ENCODE data around the gene PLAAT2.
"Not testable (repeated sequence)": the region's sequence is repeated elsewhere in the genome, so short reads cannot be mapped to it uniquely, and the experiment has no call there.

PLAAT2 gene

DNA sequence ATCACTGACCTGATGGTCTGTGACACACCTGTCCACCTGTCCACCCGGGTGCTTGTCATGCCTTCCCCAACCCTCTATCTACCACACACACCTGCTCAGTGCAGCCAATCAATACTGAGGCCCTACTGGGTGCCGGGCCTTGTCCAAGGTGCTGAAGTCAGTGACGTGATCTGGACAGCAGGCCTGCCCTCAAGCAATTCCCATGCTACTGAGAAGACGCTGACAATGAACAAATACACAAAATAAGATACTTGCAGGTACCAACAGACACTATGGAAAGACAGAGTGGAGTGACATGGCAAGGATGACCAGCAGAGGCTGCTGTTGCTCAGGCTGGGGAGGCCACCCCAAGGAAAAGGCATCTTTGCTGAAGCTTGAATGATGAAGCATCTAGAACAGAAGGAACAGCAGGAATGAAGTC lies 29.8 kb upstream of the PLAAT2 start:
- DNase-seq (ENCODE audit: low read depth): peak; percentile 52
- H3K4me3 ChIP-seq (ENCODE audit: low read depth, low read length): no peak overlapping the region
- TF ChIP-seq, protein P1, sequence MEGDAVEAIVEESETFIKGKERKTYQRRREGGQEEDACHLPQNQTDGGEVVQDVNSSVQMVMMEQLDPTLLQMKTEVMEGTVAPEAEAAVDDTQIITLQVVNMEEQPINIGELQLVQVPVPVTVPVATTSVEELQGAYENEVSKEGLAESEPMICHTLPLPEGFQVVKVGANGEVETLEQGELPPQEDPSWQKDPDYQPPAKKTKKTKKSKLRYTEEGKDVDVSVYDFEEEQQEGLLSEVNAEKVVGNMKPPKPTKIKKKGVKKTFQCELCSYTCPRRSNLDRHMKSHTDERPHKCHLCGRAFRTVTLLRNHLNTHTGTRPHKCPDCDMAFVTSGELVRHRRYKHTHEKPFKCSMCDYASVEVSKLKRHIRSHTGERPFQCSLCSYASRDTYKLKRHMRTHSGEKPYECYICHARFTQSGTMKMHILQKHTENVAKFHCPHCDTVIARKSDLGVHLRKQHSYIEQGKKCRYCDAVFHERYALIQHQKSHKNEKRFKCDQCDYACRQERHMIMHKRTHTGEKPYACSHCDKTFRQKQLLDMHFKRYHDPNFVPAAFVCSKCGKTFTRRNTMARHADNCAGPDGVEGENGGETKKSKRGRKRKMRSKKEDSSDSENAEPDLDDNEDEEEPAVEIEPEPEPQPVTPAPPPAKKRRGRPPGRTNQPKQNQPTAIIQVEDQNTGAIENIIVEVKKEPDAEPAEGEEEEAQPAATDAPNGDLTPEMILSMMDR (IDR thresholded peaks at IDR 0.05; ENCODE audit: insufficient read depth, low read depth, low read length, missing control alignments): peak; percentile 73

DNA sequence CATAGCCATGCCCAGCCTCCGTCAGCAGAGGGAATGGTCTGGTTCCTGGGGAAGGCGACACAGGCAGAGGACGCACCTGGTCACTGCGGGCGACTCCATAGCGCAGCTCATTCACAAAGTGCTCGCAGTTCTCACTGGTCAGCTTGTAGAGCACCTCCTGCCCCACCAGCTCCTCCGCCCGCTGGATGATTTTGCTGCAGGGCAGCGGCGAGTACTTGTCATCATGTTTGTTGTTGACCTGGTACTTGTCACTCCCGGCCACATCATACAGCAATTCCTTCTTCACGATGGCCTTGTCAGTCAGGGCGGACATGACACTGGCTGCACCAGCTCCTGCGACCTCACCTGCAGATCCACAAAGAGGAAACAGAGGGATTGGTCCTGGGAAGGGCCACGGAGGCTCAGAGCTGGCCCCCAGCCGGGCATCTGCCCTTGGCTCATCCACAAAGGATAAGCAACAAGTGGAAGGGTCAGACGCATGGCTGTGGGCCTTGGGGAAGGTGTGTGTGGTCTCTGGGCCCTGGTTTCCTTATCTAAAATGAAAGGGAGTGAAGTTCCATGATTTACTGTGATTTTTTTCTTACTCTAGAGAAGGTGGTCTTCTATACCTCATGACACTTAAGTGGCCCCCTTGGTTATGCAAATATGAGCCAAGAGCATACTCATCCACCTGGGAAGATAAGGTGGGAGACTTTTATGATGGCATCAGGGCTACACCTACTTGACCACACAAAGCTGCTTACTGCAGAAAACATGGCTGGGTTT lies 27.0 kb upstream of the PLAAT2 start:
- DNase-seq (ENCODE audit: low read depth): no peak
- H3K4me3 ChIP-seq (ENCODE audit: low read depth, low read length): no peak overlapping the region
- TF ChIP-seq, protein P1 (IDR thresholded peaks at IDR 0.05; ENCODE audit: insufficient read depth, low read depth, low read length, missing control alignments): no peak

DNA sequence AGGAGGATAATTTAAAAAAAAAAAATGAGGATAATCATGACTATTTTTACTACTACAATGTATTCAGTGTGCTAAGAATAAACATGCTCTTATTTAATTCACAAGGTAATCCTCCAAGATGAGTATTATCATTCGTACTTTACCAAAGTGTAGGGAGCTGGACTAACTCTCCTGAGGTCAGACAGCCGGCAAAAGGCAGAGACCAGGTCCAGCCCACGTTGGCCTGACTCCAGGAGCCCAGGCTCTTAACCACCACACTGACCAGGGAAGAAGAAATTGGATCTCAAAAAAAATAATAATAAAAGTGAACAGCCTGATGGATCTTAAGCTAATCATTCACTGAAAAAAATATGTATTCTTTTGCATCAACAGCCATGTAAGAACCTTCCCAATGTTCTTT lies 25.8 kb upstream of the PLAAT2 start:
- TF ChIP-seq, protein P1 (IDR thresholded peaks at IDR 0.05; ENCODE audit: insufficient read depth, low read depth, low read length, missing control alignments): no peak
- DNase-seq (ENCODE audit: low read depth): no peak
- no peak overlapping the region for H3K4me3 ChIP-seq (ENCODE audit: low read depth, low read length)

DNA sequence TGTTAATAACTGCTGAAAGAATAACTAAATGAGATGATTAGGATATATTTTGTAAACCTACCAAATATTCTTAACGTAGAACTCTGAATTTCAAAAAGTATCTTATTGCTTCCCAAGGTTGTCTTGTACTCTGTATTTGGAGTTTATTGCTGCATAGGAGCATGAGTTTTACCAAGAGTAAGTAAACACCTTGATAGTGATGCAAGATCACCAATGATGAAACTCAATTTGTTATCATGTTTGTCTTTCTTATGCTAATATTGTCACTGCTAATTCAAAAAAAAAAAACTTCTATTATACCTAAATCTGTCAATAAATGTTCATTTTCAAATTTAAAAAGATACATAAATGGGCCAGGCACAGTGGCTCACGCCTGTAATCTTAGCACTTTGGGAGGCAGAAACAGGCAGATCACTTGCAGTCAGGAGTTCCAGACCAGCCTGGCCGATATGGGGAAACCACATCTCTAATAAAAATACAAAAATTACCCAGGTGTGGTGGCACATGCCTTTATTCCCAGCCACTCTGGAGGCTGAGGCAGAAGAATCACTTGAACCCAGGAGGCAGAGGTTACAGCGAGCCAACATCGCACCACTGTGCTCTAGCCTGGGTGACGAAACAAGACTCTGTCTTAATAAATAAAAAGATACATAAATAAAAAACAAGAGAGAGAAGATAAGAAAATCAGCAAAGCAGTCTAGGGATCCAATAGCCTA lies 23.4 kb upstream of the PLAAT2 start:
- no peak overlapping the region for H3K4me3 ChIP-seq (ENCODE audit: low read depth, low read length)
- TF ChIP-seq, protein P1 (IDR thresholded peaks at IDR 0.05; ENCODE audit: insufficient read depth, low read depth, low read length, missing control alignments): no peak
- DNase-seq (ENCODE audit: low read depth): no peak

DNA sequence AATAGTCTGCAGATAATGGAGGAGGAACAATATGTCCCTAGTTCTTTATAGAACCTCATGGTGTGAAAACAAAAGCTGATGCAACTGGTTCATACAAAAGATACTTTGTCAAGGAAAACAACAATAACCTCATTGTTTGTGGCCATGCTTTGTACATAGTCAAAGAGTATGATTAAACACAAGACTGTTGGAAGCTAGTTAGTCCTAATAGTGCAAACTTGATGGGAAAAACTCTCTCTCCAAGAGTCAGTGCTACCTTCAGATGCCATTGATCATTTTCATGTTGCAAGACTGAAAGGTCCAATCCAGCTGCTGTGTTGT lies 20.1 kb upstream of the PLAAT2 start:
- no peak for DNase-seq (ENCODE audit: low read depth)
- TF ChIP-seq, protein P1 (IDR thresholded peaks at IDR 0.05; ENCODE audit: insufficient read depth, low read depth, low read length, missing control alignments): no peak
- H3K4me3 ChIP-seq (ENCODE audit: low read depth, low read length): no peak overlapping the region

DNA sequence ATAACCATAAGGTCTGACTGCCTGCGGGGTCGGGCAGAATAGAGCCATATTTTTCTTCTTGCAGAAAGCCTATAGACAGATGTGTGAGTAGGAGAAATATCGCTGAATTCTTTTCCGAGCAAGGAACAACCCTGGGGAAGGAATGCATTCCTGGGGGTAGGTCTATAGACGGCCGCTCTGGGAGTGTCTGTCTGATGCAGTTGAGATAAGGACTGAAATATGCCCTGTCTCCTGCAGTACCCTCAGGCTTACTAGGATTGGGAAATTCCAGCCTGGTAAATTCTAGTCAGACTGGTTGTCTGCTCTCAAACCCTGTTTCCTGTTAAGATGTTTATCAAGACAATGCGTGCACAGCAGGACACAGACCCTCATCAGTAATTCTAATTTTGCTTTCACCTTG lies 18.0 kb upstream of the PLAAT2 start:
- H3K4me3 ChIP-seq (ENCODE audit: low read depth, low read length); DNase-seq (ENCODE audit: low read depth): not testable (repeated sequence)

DNA sequence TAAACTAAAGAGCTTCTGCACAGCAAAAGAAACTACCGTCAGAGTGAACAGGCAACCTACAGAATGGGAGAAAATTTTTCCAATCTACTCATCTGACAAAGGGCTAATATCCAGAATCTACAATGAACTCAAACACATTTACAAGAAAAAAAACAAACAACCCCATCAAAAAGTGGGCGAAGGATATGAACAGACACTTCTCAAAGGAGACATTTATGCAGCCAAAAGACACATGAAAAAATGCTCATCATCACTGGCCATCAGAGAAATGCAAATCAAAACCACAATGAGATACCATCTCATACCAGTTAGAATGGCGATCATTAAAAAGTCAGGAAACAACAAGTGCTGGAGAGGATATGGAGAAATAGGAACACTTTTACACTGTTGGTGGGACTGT lies 15.7 kb upstream of the PLAAT2 start:
- not testable (repeated sequence) for H3K4me3 ChIP-seq (ENCODE audit: low read depth, low read length)

More for the DNA sequence above, 15.7 kb upstream of the PLAAT2 start:
- not testable (repeated sequence) for DNase-seq (ENCODE audit: low read depth)
